Measurements from ENCODE around the gene AGFG1. TPM values are rescaled to one million over a fixed set of nuclear protein-coding genes. Genes with fewer than 3 reads are reported as not detected.
A peak's percentile ranks its signal among the peaks of the same experiment; 100 is the strongest.
"Not testable (repeated sequence)": the region's sequence is repeated elsewhere in the genome, so short reads cannot be mapped to it uniquely, and the experiment has no call there.

The AGFG1 gene
- total RNA-seq, 2 experiments from 2014 or later: 153 to 157 TPM

DNA sequence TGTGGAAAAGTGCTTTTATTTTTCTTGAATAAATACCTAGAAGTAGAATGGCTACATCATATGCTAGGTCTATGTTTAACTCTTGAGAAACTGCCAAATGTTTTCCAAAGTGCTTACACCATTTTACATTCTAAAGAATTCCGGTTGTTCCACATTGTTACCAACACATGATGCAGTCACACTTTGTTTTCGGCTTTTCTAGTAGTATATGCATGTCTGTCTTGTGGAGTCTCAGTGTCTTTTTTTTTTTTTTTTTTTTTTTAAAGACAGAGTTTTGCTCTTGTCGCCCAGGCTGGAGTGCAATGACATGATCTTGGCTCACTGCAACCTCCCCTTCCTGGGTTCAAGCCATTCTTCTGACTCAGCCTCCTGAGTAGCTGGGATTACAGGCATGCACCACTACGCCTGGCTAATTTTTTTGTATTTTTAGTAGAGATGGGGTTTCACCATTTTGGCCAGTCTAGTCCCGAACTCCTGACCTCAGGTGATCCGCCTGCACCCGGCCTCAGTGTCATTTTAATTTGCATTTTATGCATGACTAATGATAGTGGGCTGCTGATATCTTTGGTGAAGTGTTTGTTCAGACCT lies 46.4 kb downstream of the AGFG1 start:
- H3K9me3 Mint-ChIP-seq; H3K4me3 Mint-ChIP-seq; intact Hi-C loops (cut with micrococcal nuclease); DNase-seq; H3K27me3 Mint-ChIP-seq (ENCODE audit: low read depth); CTCF ChIA-PET: not testable (repeated sequence)
- peaks cover 56% of the 10 kb centered on the region for H3K4me1 Mint-ChIP-seq (ENCODE audit: low read depth)
- H3K27ac Mint-ChIP-seq: peak overlapping the region; percentile 8
- peaks cover 27% of the 10 kb centered on the region for H3K36me3 Mint-ChIP-seq (ENCODE audit: low read depth)

DNA sequence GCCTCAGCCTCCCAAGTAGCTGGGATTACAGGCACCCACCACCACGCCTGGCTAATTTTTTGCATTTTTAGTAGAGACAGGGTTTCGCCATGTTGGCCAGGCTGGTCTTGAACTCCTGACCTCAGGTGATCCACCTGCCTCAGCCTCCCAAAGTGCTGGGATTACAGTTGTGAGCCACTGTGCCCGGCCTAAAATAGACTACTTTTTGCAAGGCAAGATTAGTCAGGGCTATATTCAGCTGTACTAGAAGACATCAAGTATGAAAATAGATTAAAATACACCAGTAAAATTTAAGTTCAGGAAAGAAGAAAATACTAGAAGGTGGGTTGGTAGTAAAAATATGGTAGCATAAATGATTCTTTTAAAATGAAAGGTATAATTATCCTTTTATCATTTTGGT lies 49.2 kb downstream of the AGFG1 start:
- H3K9me3 Mint-ChIP-seq; H3K27me3 Mint-ChIP-seq (ENCODE audit: low read depth); H3K27ac Mint-ChIP-seq; DNase-seq; H3K4me3 Mint-ChIP-seq; CTCF ChIA-PET: not testable (repeated sequence)
- H3K36me3 Mint-ChIP-seq (ENCODE audit: low read depth): peaks cover 30% of the 10 kb centered on the region
- H3K4me1 Mint-ChIP-seq (ENCODE audit: low read depth): peaks cover 34% of the 10 kb centered on the region
- intact Hi-C loops (cut with micrococcal nuclease): loop anchor here (2.0 kb wide), 1 partner anchor 32 kb away; no protein-coding TSS in a partner anchor

DNA sequence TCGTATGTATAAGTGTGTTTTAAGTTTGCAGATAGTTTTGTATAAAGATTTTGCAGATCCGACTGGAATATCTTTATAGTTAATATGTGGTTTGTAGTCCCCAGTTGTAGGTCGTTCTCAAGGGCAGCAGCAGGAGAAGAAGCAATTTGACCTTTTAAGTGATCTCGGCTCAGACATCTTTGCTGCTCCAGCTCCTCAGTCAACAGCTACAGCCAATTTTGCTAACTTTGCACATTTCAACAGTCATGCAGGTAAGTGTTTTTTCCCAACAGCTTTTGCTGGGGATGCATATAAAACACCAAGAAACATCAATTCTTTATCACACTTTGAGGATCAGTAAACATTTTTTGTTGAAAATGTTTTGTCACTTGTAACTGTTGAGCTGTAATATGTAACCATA lies 52.7 kb downstream of the AGFG1 start:
- Mint-ChIP-seq H3K27me3 (ENCODE audit: low read depth) (no peaks in the 10 kb centered on the region), H3K9me3 (no peaks in the 10 kb centered on the region), H3K36me3 (ENCODE audit: low read depth) (peaks cover 37% of the 10 kb centered on the region), H3K4me1 (ENCODE audit: low read depth) (peaks cover 31% of the 10 kb centered on the region), H3K4me3 (no peak overlapping the region), H3K27ac (no peak overlapping the region)
- intact Hi-C loops (cut with micrococcal nuclease): no loop called here
- DNase-seq: no peak
- CTCF ChIA-PET: no interaction called here

DNA sequence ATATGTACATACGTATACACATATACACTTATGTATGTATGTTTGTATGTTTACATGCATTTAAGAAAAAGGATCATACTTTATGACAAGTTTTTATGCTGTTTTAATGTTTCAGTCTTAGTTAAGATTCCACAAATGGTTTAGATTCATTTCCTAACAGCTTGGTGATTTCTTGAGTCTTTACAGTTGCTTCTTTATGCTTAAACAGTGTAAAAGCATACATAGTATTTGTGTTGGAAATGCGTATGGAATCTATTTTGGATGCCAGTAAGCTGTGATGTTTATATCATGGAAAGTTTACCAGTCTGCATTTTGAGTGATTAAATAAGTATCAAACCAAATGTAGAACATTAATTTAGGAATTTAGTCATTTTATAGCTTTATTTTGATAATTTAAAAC lies 55.4 kb downstream of the AGFG1 start:
- Mint-ChIP-seq H3K27ac (no peak overlapping the region), H3K36me3 (ENCODE audit: low read depth) (peaks cover 39% of the 10 kb centered on the region), H3K27me3 (ENCODE audit: low read depth) (no peaks in the 10 kb centered on the region), H3K4me1 (ENCODE audit: low read depth) (peaks cover 21% of the 10 kb centered on the region), H3K9me3 (no peaks in the 10 kb centered on the region), H3K4me3 (no peak overlapping the region)
- CTCF ChIA-PET: no interaction called here
- intact Hi-C loops (cut with micrococcal nuclease): no loop called here
- no peak for DNase-seq

DNA sequence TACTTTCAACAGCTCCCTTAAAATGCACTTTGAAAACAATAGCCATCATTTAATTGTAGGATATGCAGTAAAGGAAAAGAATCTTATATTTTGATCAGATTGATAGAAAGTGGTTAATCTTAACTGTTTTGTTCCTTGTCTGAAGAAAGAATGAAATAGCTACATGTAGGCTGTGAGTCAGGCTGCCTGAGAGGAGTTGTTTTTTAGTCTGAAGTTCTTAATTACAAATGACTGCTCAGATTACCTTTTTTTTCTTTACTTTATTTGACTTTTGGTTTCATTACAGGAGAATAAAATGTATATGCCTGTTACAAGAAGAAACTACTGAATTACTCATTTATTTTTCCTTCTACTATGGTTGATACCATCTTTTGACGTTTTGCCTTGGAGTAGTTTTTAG lies 56.8 kb downstream of the AGFG1 start:
- intact Hi-C loops (cut with micrococcal nuclease): no loop called here
- peaks cover 25% of the 10 kb centered on the region for H3K4me1 Mint-ChIP-seq (ENCODE audit: low read depth)
- no peaks in the 10 kb centered on the region for H3K9me3 Mint-ChIP-seq
- no peak overlapping the region for H3K4me3 Mint-ChIP-seq
- peak overlapping the region; percentile 53 for H3K27ac Mint-ChIP-seq
- no peak for DNase-seq
- peaks cover 43% of the 10 kb centered on the region for H3K36me3 Mint-ChIP-seq (ENCODE audit: low read depth)
- no peaks in the 10 kb centered on the region for H3K27me3 Mint-ChIP-seq (ENCODE audit: low read depth)
- CTCF ChIA-PET: interaction anchor here (1.0 kb wide), 1 partner anchor 118 kb away, joined by 4 read pairs; no protein-coding TSS in a partner anchor

DNA sequence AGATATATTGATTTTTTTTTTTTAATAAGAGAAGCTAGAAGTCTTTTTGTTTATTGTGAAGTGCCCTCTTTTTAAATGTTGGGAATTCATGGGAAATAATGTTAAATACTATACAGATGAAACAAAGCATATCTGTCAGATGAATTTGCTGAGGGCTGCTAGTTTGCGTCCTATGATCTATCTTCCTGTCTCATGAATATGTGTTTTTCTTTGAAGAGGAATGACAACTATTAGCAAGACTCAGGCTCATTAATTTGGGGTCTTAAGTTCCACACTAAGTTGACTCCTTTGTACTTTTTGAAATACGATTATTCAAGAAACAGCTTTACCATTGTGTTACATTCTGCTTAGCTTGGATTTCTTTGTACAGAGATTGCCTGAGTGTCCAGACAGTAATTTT lies 57.9 kb downstream of the AGFG1 start:
- no peaks in the 10 kb centered on the region for H3K9me3 Mint-ChIP-seq
- intact Hi-C loops (cut with micrococcal nuclease): no loop called here
- peaks cover 22% of the 10 kb centered on the region for H3K4me1 Mint-ChIP-seq (ENCODE audit: low read depth)
- no peaks in the 10 kb centered on the region for H3K27me3 Mint-ChIP-seq (ENCODE audit: low read depth)
- H3K27ac Mint-ChIP-seq: no peak overlapping the region
- no peak for DNase-seq
- H3K4me3 Mint-ChIP-seq: no peak overlapping the region
- CTCF ChIA-PET: interaction anchor here (0.5 to 1.0 kb wide), 2 partner anchors 120 to 333 kb away, joined by 3 to 4 read pairs; no protein-coding TSS in a partner anchor
- H3K36me3 Mint-ChIP-seq (ENCODE audit: low read depth): peaks cover 43% of the 10 kb centered on the region

DNA sequence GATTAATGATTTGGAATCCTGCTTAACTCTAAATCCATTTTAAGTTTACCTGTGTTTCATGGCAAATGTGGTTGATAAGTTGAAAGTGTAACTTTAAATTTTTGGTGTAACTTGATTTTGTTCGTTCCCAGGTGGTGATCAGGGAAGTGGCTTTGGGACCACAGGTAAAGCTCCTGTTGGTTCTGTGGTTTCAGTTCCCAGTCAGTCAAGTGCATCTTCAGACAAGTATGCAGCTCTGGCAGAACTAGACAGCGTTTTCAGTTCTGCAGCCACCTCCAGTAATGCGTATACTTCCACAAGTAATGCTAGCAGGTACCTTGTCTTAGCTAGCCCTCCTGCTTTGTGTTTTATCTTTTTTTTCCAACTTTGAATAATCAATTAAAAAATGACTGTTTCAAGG lies 62.8 kb downstream of the AGFG1 start:
- H3K36me3 Mint-ChIP-seq (ENCODE audit: low read depth): peaks cover 56% of the 10 kb centered on the region
- peak overlapping the region; percentile 4 for H3K27ac Mint-ChIP-seq
- no peaks in the 10 kb centered on the region for H3K27me3 Mint-ChIP-seq (ENCODE audit: low read depth)
- intact Hi-C loops (cut with micrococcal nuclease): no loop called here
- CTCF ChIA-PET: no interaction called here
- peaks cover 1% of the 10 kb centered on the region for H3K9me3 Mint-ChIP-seq
- no peak for DNase-seq
- H3K4me1 Mint-ChIP-seq (ENCODE audit: low read depth): peaks cover 17% of the 10 kb centered on the region
- no peak overlapping the region for H3K4me3 Mint-ChIP-seq

DNA sequence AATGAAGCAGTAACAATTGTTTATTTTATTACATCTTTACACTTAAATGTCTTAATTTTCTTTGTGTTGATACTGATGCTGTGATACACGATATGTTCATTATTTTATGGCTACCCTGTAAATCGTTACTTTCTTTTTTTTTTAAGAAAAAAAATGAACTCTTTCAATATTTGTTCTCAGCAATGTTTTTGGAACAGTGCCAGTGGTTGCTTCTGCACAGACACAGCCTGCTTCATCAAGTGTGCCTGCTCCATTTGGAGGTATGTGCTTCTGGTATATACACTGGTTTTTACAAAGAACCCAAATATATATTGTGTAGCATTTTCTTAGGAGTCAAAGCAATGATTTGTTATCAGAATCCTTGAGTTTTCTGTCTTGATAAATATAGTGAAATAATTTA lies 64.5 kb downstream of the AGFG1 start:
- Mint-ChIP-seq H3K36me3 (ENCODE audit: low read depth) (peaks cover 67% of the 10 kb centered on the region), H3K4me1 (ENCODE audit: low read depth) (peaks cover 17% of the 10 kb centered on the region), H3K9me3 (peaks cover 5% of the 10 kb centered on the region), H3K27me3 (ENCODE audit: low read depth) (no peaks in the 10 kb centered on the region), H3K27ac (no peak overlapping the region), H3K4me3 (no peak overlapping the region)
- intact Hi-C loops (cut with micrococcal nuclease): no loop called here
- no peak for DNase-seq
- CTCF ChIA-PET: interaction anchor here (0.7 kb wide), 1 partner anchor 24 kb away, joined by 3 read pairs; no protein-coding TSS in a partner anchor

DNA sequence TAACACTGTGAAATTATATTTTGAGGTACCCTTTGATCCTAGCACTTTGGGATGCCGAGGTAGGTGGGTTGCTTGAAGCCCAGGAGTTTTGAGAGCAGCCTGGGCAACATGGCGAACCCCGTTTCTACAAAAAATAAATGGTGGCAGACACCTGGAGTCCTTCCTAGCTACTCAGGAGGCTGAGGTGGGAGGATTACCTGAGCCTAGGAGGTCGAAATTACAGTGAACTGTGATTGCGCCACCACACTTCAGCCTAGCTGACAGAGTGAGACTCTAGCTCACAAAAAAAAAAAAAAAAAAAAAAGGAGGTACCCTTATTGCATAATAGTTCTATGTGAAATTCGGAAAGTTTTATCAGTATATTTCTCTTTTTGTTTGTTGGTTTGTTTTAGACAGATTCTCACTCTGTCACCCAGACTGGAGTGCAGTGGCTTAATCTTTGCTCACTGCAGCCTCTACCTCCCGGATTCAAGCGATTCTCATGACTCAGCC lies 67.6 kb downstream of the AGFG1 start:
- H3K36me3 Mint-ChIP-seq (ENCODE audit: low read depth): peaks cover 71% of the 10 kb centered on the region
- CTCF ChIA-PET: interaction anchor here (1.2 kb wide), 1 partner anchor 132 kb away, joined by 5 read pairs; no protein-coding TSS in a partner anchor
- H3K4me1 Mint-ChIP-seq (ENCODE audit: low read depth): peaks cover 12% of the 10 kb centered on the region
- no peak for DNase-seq
- no peaks in the 10 kb centered on the region for H3K27me3 Mint-ChIP-seq (ENCODE audit: low read depth)
- H3K9me3 Mint-ChIP-seq: peaks cover 5% of the 10 kb centered on the region
- no peak overlapping the region for H3K27ac Mint-ChIP-seq
- no peak overlapping the region for H3K4me3 Mint-ChIP-seq
- intact Hi-C loops (cut with micrococcal nuclease): no loop called here

DNA sequence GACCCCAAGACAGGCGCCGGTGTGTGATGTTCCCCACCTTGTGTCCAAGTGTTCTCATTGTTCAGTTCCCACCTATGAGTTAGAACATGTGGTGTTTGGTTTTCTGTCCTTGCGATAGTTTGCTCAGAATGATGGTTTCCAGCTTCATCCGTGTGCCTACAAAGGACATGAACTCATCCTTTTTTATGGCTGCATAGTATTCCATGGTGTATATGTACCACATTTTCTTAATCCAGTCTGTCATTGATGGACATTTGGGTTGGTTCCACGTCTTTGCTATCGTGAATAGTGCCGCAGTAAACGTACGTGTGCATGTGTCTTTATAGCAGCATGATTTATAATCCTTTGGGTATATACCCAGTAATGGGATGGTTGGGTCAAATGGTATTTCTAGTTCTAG lies 68.4 kb downstream of the AGFG1 start:
- CTCF ChIA-PET; H3K27me3 Mint-ChIP-seq (ENCODE audit: low read depth); intact Hi-C loops (cut with micrococcal nuclease): not testable (repeated sequence)

DNA sequence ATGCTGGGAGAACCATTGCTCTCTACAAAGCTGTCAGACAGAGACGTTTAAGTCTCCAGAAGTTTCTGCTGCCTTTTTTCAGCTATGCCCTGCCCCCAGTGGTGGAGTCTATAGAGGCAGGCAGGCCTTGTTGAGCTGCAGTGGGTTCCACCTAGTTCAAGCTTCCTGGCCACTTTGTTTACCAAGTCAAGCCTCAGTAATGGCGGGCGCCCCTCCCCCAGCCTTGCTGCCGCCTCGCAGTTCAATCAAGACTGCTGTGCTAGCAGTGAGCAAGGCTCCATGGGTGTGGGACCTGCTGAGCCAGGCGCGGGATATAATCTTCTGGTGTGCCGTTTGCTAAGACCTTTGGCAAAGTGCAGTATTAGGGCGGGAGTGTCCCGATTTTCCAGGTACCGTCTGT lies 74.0 kb downstream of the AGFG1 start:
- H3K4me1 Mint-ChIP-seq (ENCODE audit: low read depth): peaks cover 3% of the 10 kb centered on the region
- peak; percentile 25 for DNase-seq
- H3K27ac Mint-ChIP-seq: no peak overlapping the region
- H3K27me3 Mint-ChIP-seq (ENCODE audit: low read depth): no peaks in the 10 kb centered on the region
- no peaks in the 10 kb centered on the region for H3K9me3 Mint-ChIP-seq
- H3K36me3 Mint-ChIP-seq (ENCODE audit: low read depth): peaks cover 61% of the 10 kb centered on the region
- H3K4me3 Mint-ChIP-seq: no peak overlapping the region
- CTCF ChIA-PET: interaction anchor here (0.6 to 1.2 kb wide), 5 partner anchors 66 to 154 kb away, joined by 3 read pairs; no protein-coding TSS in a partner anchor
- intact Hi-C loops (cut with micrococcal nuclease): no loop called here

More for the DNA sequence above, 68.4 kb downstream of the AGFG1 start:
- DNase-seq, H3K27ac Mint-ChIP-seq, H3K9me3 Mint-ChIP-seq, H3K4me3 Mint-ChIP-seq: not testable (repeated sequence)
- Mint-ChIP-seq H3K36me3 (ENCODE audit: low read depth) (peaks cover 76% of the 10 kb centered on the region), H3K4me1 (ENCODE audit: low read depth) (peaks cover 12% of the 10 kb centered on the region)

DNA sequence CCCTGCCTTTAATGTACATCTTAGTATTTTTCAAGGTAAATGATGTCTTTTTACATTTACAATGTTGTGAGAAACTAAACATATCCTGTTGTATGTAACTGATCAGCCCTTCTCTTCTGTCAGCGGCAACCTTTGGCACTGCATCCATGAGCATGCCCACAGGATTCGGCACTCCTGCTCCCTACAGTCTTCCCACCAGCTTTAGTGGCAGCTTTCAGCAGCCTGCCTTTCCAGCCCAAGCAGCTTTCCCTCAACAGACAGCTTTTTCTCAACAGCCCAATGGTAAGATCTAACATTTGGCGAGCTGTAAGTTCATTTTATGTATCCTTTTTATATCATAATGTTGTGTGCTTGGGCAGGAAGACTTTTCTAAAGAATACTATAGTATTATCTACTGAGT lies 79.9 kb downstream of the AGFG1 start:
- peaks cover 2% of the 10 kb centered on the region for H3K4me1 Mint-ChIP-seq (ENCODE audit: low read depth)
- CTCF ChIA-PET: interaction anchor here (1.6 kb wide), 1 partner anchor 77 kb away, joined by 4 read pairs; no protein-coding TSS in a partner anchor
- H3K4me3 Mint-ChIP-seq: no peak overlapping the region
- no peaks in the 10 kb centered on the region for H3K9me3 Mint-ChIP-seq
- H3K27me3 Mint-ChIP-seq (ENCODE audit: low read depth): no peaks in the 10 kb centered on the region
- no peak overlapping the region for H3K27ac Mint-ChIP-seq
- peaks cover 31% of the 10 kb centered on the region for H3K36me3 Mint-ChIP-seq (ENCODE audit: low read depth)
- intact Hi-C loops (cut with micrococcal nuclease): no loop called here
- DNase-seq: no peak

DNA sequence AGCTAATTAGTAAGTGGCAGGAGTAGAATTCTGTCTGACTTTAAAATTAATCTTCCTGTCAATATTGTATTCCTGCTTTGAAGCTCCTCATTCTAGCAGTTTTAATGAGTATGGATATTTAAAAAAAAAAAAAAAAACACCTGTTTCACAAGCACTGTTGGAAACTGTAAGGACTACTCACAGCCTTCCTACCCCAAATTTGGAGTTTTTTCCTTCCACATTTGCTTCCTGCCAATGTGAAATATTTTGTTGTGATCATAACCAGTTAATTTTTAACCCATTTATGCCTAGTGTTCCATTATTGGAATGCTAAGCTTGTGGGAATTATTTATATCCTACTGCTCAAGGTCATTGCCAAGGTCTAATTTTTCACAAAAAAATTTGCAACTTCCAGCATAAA lies 90.6 kb downstream of the AGFG1 start:
- intact Hi-C loops (cut with micrococcal nuclease): loop anchor here (10.0 kb wide), 1 partner anchor 908 kb away; no protein-coding TSS in a partner anchor
- no peak overlapping the region for H3K27ac Mint-ChIP-seq
- peaks cover 6% of the 10 kb centered on the region for H3K4me1 Mint-ChIP-seq (ENCODE audit: low read depth)
- CTCF ChIA-PET: interaction anchor here (0.6 kb wide), 1 partner anchor 256 kb away, joined by 3 read pairs; no protein-coding TSS in a partner anchor
- no peak for DNase-seq
- no peak overlapping the region for H3K4me3 Mint-ChIP-seq
- peaks cover 10% of the 10 kb centered on the region for H3K36me3 Mint-ChIP-seq (ENCODE audit: low read depth)
- no peaks in the 10 kb centered on the region for H3K27me3 Mint-ChIP-seq (ENCODE audit: low read depth)
- no peaks in the 10 kb centered on the region for H3K9me3 Mint-ChIP-seq

All from activated naive CD4-positive, alpha-beta T cell treated with anti-CD3 and anti-CD28 coated beads for 36 hours (primary cell).